Gastrocnemius medialis (tissue), 4 donors: ENCODE data around the gene TPSAB1.

ENCODE experiments used
- CTCF ChIP-seq, 5 experiments: fragments of 450-650 bp in 3 of 5; fragments of 200-600 bp in 2 of 5; sonication (generic) in 2 of 5; IDR thresholded peaks in 4 of 5; conservative IDR thresholded peaks in 1 of 5; 1 replicate in 4 of 5; 2 replicates in 1 of 5; pipeline ENCODE4 v1.5.1; 2016 to 2019; ENCODE audit warnings: antibody characterized with exemption in 5 of 5, mild to moderate bottlenecking in 3 of 5, moderate library complexity in 3 of 5
- POLR2A ChIP-seq, 2 donors: fragments of 450-650 bp; IDR thresholded peaks; one replicate each; pipeline ENCODE4 v1.6.1; 2017; ENCODE audit warnings: antibody characterized with exemption in 2 of 2, mild to moderate bottlenecking in 2 of 2, moderate library complexity in 2 of 2

GRCh38 chr16:1290063-1290501 lies 49.6 kb downstream of the TPSAB1 start:
- no peak for TF ChIP-seq CTCF (IDR thresholded peaks at IDR 0.05 in 4 of 5, conservative IDR thresholded peaks at IDR 0.05 in 1 of 5)
- TF ChIP-seq POLR2A (IDR thresholded peaks at IDR 0.05), result no peak
